ENCODE measurements around the gene SLC6A3.

The SLC6A3 gene

DNA sequence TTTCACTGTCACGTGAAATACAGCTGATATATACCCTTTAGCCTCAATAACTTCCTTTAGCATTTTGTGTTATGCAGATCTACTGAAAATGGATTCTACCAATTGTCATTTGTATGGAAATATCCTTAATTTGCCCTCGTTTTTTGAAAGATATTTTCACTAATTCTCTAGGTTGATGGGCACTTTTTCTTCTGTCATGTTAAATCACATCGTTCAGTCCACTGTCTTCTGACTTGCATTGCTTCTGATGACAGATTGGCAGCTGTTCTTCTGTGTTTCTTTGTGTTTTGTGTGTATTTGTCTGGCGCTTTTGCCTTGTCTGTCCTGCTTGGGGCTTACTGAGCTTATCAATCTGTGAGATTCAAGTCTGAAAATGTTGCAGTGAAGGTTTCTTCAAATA lies 90.7 kb downstream of the SLC6A3 start:
- no peak for TF ChIP-seq CTCF (IDR thresholded peaks at IDR 0.05)

DNA sequence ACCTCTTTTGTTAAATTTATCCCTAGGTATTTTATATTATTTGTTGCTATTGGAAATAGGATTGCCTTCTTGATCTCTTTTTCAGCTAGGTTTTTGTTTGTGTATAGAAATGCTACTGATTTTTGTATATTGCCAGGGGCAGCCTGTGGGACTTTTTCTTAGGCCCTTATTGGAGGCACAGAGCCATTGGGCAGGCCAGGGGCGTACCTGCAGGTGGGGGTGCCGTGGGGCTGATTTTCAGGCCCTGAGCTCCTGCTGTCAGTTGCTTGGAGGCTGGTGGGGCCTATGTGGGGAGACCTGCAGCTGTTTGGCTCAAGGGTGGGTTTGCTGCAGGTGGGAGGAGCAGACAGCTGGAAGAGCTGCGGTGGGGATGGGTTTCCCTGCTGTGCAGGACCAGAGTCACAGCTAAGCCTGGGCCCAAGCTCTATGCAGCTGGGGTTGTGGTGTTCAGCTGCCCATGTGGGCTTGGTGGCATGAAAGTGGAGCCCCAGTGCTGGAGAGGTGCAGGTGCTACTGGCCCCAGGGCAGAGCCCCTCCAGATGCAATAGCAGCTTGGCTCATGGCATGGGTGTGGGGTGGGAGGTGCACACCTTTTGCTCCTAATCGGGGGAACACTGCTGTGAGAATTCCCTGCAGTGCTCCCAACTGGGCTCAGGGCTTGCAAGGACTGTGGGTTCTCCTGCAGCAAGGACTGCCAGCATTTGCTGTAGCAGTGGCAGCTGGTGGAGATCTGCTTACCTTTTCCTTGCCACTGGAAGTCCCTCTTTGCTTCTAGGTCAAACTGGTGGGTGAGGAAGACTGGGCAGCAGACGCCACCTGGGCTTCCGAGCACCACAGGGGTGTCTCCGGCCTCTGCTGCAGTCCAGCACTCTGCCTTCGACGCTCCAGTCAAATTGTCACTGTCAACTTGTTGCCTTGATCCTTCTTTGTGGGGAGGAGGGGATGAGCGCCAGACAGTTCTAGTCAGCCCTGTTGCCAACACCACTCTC lies 92.7 kb downstream of the SLC6A3 start:
- TF ChIP-seq CTCF (IDR thresholded peaks at IDR 0.05): no peak

DNA sequence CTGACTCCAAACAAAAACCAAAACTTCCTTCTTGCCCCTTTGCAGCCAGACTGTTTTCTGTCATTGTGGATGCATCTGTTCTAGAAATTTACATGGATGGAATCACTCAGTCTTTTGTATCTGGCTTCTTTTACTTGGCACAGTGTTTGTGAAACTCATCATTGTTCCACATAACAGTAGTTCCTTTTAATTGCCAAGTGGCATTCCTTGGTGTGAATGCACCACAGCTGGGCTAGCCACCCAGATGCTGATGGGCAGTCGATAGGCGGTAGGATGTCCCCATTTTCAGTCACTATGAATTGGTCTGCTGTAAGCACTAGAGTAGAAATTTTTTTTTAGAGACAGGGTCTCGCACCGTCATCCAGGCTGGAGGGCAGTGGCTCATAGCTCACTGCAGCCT lies 94.1 kb downstream of the SLC6A3 start:
- no peak for TF ChIP-seq CTCF (IDR thresholded peaks at IDR 0.05)

DNA sequence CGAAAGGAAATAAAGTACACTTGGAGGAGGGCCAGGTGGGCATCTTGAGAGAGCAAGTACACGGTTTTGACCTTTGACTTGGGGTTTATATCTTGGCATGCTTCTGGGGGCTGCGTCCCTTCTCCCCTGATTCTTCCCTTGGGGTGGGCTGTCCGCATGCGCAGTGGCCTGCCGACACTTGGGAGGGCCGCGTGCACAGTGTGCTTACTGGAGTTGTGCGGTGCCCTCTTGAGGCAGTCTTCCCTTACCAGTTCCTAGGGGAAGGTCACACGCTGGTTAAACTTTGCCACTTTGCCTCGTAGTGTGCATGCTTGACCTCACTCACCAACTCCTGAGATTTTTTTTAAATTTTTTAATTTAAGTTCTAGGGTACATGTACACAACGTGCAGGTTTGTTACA lies 96.0 kb downstream of the SLC6A3 start:
- TF ChIP-seq CTCF (IDR thresholded peaks at IDR 0.05): peak; percentile 19; the same call in 1 of the 2 replicates

DNA sequence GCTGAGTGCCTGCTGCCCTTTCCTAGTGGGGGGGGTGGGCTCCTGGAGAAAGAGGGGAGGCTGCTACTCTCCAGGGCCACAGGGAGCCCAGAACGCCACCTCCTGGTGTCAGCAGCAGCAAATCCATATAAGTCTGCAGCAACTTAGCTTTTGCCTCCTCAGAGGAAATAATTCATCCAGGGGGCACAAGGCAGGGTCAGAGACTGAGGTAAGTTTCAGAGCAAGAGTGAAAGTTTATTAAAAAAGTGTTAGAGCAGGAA lies 96.3 kb downstream of the SLC6A3 start:
- TF ChIP-seq CTCF (IDR thresholded peaks at IDR 0.05): no peak

DNA sequence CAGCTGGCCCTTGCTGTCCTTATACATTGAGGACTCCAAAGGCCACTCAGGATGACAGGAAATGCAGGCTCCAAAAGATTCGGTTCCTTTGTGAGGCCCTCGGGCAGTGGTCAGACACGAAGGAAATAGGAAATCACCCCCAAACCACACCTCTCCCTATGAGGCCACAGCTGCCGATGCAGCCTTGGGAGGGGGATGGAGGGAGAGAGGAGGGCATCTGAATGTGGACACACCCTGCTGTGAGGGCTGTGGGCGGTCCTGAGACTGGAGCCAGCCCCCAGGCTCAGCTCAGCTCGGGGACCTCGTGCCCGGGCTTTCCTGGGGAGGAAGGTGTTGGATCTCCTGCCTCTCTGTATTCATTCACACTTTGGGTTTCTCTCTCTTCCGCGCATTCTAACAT lies 97.7 kb downstream of the SLC6A3 start:
- TF ChIP-seq CTCF (IDR thresholded peaks at IDR 0.05): no peak

GRCh38 chr5:1346627-1347440 lies 98.4 kb downstream of the SLC6A3 start:
- no peak for TF ChIP-seq CTCF (IDR thresholded peaks at IDR 0.05)

Data from LNCAP (cell line).